ENCODE measurements around the gene PRKAG2. TPM values are rescaled to one million over a fixed set of nuclear protein-coding genes. Genes with fewer than 3 reads are reported as not detected.
A peak's percentile ranks its signal among the peaks of the same experiment; 100 is the strongest.

The PRKAG2 gene
- total and polyA plus RNA-seq, 10 donors = 15.8 to 50.9 (median 32.8) TPM

GRCh38 chr7:151572136-151572535 is 304.8 kb downstream of the PRKAG2 start:
- TF ChIP-seq POLR2AphosphoS5 (IDR thresholded peaks at IDR 0.05) (no peak), CTCF (IDR thresholded peaks at IDR 0.05 in 8 of 11, conservative IDR thresholded peaks at IDR 0.05 in 3 of 11) (no peak), POLR2A (IDR thresholded peaks at IDR 0.05) (no peak)
- Histone ChIP-seq H3K9me3 (no peaks in the 10 kb centered on the region), H3K4me3 (no peak overlapping the region), H3K36me3 (peaks cover 0 to 81% (median 7%) of the 10 kb centered on the region in 6 donors), H3K4me1 (peaks cover 0 to 3% (median 0%) of the 10 kb centered on the region in 6 donors), H3K27ac (no peak overlapping the region), H3K27me3 (replicated peaks in 1 of 7) (no peaks in the 10 kb centered on the region)
- DNase-seq = no peak
- intact Hi-C loops (cut with DNase I; ENCODE audit: low total_unique reads) = no loop called here
- WGBS, 5 donors = 92 to 96% (median 94%) methylated on average over 2 of the region's 2 CpGs

- Histone ChIP-seq H3K4me3 (no peak overlapping the region), H3K27ac (no peak overlapping the region), H3K4me1 (peaks cover 0 to 6% (median 0%) of the 10 kb centered on the region in 6 donors), H3K36me3 (peaks cover 0 to 87% (median 7%) of the 10 kb centered on the region in 6 donors), H3K9me3 (no peaks in the 10 kb centered on the region), H3K27me3 (replicated peaks in 1 of 7) (no peaks in the 10 kb centered on the region)
- TF ChIP-seq POLR2A (IDR thresholded peaks at IDR 0.05) (no peak), POLR2AphosphoS5 (IDR thresholded peaks at IDR 0.05) (no peak), CTCF (IDR thresholded peaks at IDR 0.05 in 8 of 11, conservative IDR thresholded peaks at IDR 0.05 in 3 of 11) (no peak)
- DNase-seq = no peak
- 93 to 95% (median 95%) methylated on average over 5 of the region's 5 CpGs for WGBS, 5 donors
- intact Hi-C loops (cut with DNase I; ENCODE audit: low total_unique reads) = no loop called here
Measured at GRCh38 chr7:151571471-151571870, 305.4 kb downstream of the PRKAG2 start.

GRCh38 chr7:151570366-151570915 is 306.5 kb downstream of the PRKAG2 start:
- Histone ChIP-seq H3K27me3 (replicated peaks in 1 of 7) (no peaks in the 10 kb centered on the region), H3K4me1 (peaks cover 0 to 6% (median 0%) of the 10 kb centered on the region in 6 donors), H3K9me3 (no peaks in the 10 kb centered on the region), H3K4me3 (no peak overlapping the region), H3K36me3 (peaks cover 0 to 86% (median 9%) of the 10 kb centered on the region in 6 donors), H3K27ac (no peak overlapping the region)
- no peak for DNase-seq
- TF ChIP-seq POLR2A (IDR thresholded peaks at IDR 0.05) = no peak
- TF ChIP-seq POLR2AphosphoS5 (IDR thresholded peaks at IDR 0.05) = no peak
- TF ChIP-seq CTCF (IDR thresholded peaks at IDR 0.05 in 8 of 11, conservative IDR thresholded peaks at IDR 0.05 in 3 of 11) = peak in 5 of 11 experiments; percentile 10 to 34 (median 18)
- intact Hi-C loops (cut with DNase I; ENCODE audit: low total_unique reads) = no loop called here

GRCh38 chr7:151568956-151569940 is 307.7 kb downstream of the PRKAG2 start:
- Histone ChIP-seq H3K27ac (no peak overlapping the region), H3K27me3 (replicated peaks in 1 of 7) (no peaks in the 10 kb centered on the region), H3K4me3 (no peak overlapping the region), H3K9me3 (no peaks in the 10 kb centered on the region), H3K36me3 (peaks cover 0 to 87% (median 16%) of the 10 kb centered on the region in 6 donors), H3K4me1 (peaks cover 0 to 6% (median 0%) of the 10 kb centered on the region in 6 donors)
- DNase-seq = no peak
- WGBS, 5 donors = 89 to 95% (median 94%) methylated on average over 20 of the region's 20 CpGs
- TF ChIP-seq CTCF (IDR thresholded peaks at IDR 0.05 in 8 of 11, conservative IDR thresholded peaks at IDR 0.05 in 3 of 11) (no peak), POLR2A (IDR thresholded peaks at IDR 0.05) (no peak)
- intact Hi-C loops (cut with DNase I; ENCODE audit: low total_unique reads) = no loop called here
